ENCODE measurements around the gene ZNF490. TPM values are rescaled to one million over a fixed set of nuclear protein-coding genes. Genes with fewer than 3 reads are reported as not detected.
"Not testable (repeated sequence)": the region's sequence is repeated elsewhere in the genome, so short reads cannot be mapped to it uniquely, and the experiment has no call there.

Gene ZNF490
- total RNA-seq, 1 donor from 2014 or later, result 12.2 TPM

GRCh38 chr19:12649941-12650340 lies 39.3 kb upstream of the ZNF490 start:
- Histone ChIP-seq H3K4me1 (peaks cover 6% of the 10 kb centered on the region), H3K36me3 (peaks cover 23% of the 10 kb centered on the region), H3K9me3 (no peaks in the 10 kb centered on the region), H3K27me3 (no peaks in the 10 kb centered on the region), H3K27ac (no peak overlapping the region), H3K4me3 (no peak overlapping the region)
- no peak for TF ChIP-seq CTCF (IDR thresholded peaks at IDR 0.05)
- intact Hi-C loops (cut with DNase I), result no loop called here
- no peak for DNase-seq
- ATAC-seq, result no peak

- Histone ChIP-seq H3K9me3 (no peaks in the 10 kb centered on the region), H3K4me3 (peak overlapping the region; percentile 32), H3K27me3 (no peaks in the 10 kb centered on the region), H3K27ac (no peak overlapping the region), H3K4me1 (peaks cover 6% of the 10 kb centered on the region), H3K36me3 (peaks cover 10% of the 10 kb centered on the region)
- DNase-seq (no peak), ATAC-seq (peak; percentile 46)
- intact Hi-C loops (cut with DNase I), result no loop called here
- peak; percentile 26 for TF ChIP-seq CTCF (IDR thresholded peaks at IDR 0.05)
Observed at GRCh38 chr19:12648088-12648487, 37.5 kb upstream of the ZNF490 start.

GRCh38 chr19:12647490-12648071 lies 37.0 kb upstream of the ZNF490 start:
- H3K27me3 ChIP-seq, result no peaks in the 10 kb centered on the region
- peaks cover 6% of the 10 kb centered on the region for H3K4me1 ChIP-seq
- DNase-seq, result peak; percentile 90

GRCh38 chr19:12647047-12647446 lies 36.4 kb upstream of the ZNF490 start:
- ATAC-seq, result peak; percentile 4
- no peak for DNase-seq
- H3K9me3 ChIP-seq, result no peaks in the 10 kb centered on the region
- no peaks in the 10 kb centered on the region for H3K27me3 ChIP-seq
- no peak for TF ChIP-seq CTCF (IDR thresholded peaks at IDR 0.05)
- H3K4me1 ChIP-seq, result peaks cover 6% of the 10 kb centered on the region
- H3K27ac ChIP-seq, result no peak overlapping the region
- peaks cover 10% of the 10 kb centered on the region for H3K36me3 ChIP-seq
- no peak overlapping the region for H3K4me3 ChIP-seq
- intact Hi-C loops (cut with DNase I), result no loop called here

More at GRCh38 chr19:12647490-12648071, 37.0 kb upstream of the ZNF490 start:
- peak; percentile 96 for ATAC-seq
- no peak overlapping the region for H3K27ac ChIP-seq
- intact Hi-C loops (cut with DNase I), result no loop called here
- H3K9me3 ChIP-seq, result no peaks in the 10 kb centered on the region
- H3K36me3 ChIP-seq, result peaks cover 10% of the 10 kb centered on the region
- no peak for TF ChIP-seq CTCF (IDR thresholded peaks at IDR 0.05)
- H3K4me3 ChIP-seq, result peak overlapping the region; percentile 32

- DNase-seq (no peak), ATAC-seq (no peak)
- no peak overlapping the region for H3K27ac ChIP-seq
- TF ChIP-seq CTCF (IDR thresholded peaks at IDR 0.05), result no peak
- H3K4me1 ChIP-seq, result peaks cover 6% of the 10 kb centered on the region
- intact Hi-C loops (cut with DNase I), result no loop called here
- H3K4me3 ChIP-seq, result no peak overlapping the region
- no peaks in the 10 kb centered on the region for H3K9me3 ChIP-seq
- peaks cover 5% of the 10 kb centered on the region for H3K36me3 ChIP-seq
- no peaks in the 10 kb centered on the region for H3K27me3 ChIP-seq
Observed at GRCh38 chr19:12646551-12646950, 35.9 kb upstream of the ZNF490 start.

GRCh38 chr19:12643716-12644115 lies 33.1 kb upstream of the ZNF490 start:
- intact Hi-C loops (cut with DNase I); ATAC-seq; DNase-seq; H3K4me3 ChIP-seq; H3K9me3 ChIP-seq; H3K27ac ChIP-seq; H3K27me3 ChIP-seq; H3K36me3 ChIP-seq: not testable (repeated sequence)
- H3K4me1 ChIP-seq, result peaks cover 11% of the 10 kb centered on the region
